Measurements from ENCODE around the gene HOXC10. TPM values are rescaled to one million over a fixed set of nuclear protein-coding genes. Genes with fewer than 3 reads are reported as not detected.
A peak's percentile ranks its signal among the peaks of the same experiment; 100 is the strongest.

HOXC10 gene
- total RNA-seq, 3 donors from 2014 or later (not counting 1 experiment from before 2014, with no cell fraction given), result not detected

DNA sequence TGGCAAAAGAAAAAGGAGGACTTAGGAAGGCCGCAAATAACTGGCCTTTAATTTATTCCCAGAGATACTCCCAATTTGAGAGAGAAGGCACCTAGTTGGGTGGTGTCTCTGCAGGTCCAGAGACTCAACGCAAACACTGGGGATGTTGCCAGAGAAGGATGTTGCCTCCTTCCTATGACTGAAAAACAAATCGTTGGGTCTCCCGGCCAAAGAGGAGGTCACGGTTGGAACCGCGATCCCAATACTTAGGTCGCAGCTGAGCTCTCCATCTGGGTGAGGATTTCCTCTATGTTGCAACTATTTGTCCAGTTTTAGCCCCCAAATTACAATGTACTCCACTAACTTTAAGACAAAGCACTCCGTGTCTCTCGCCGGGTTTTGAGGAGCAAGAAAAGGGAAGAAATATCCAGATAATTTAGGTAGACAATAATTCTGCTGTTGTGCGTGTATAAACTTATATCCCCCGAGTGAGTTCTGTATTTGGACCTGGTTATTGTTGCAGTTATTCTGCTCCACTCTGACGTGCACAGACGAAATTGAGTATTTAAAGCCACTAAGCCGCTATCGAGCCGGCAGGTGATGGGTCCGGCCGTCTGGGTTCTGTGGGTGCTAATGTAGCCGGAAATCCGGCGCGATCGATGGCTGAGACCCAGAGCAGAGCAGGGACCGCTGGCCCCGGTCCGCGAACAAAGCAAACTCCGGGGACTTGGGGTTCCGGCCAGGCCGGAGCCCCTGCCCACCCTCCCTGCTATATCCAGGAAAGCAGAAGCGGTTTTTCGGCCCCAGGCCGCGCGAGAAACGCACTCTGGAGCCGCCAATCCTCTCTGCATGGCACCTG lies 24.5 kb upstream of the HOXC10 start:
- Mint-ChIP-seq H3K27me3 (ENCODE audit: low read depth in 2 of 2) (peaks cover 73 to 95% of the 10 kb centered on the region in 2 donors), H3K4me1 (peaks cover 36 to 42% of the 10 kb centered on the region in 2 donors), H3K9me3 (no peaks in the 10 kb centered on the region), H3K27ac (no peak overlapping the region), H3K4me3 (peak overlapping the region; percentile 45), H3K36me3 (peaks cover 18% of the 10 kb centered on the region)
- WGBS (ENCODE audit: insufficient coverage), result 9% methylated on average over 39 of the region's 39 CpGs
- intact Hi-C loops (cut with micrococcal nuclease), result no loop called here
- no peak for DNase-seq
- no peaks in the 10 kb centered on the region for H3K36me3 ChIP-seq (ENCODE audit: control insufficient read depth, insufficient read depth, low read length)
- H3K4me1 ChIP-seq (ENCODE audit: control insufficient read depth, insufficient read depth, low read length), result peaks cover 38% of the 10 kb centered on the region
- peak in 1 of 3 donors; percentile 34 for ATAC-seq
- H3K27ac ChIP-seq (ENCODE audit: low read length), result no peak overlapping the region
- H3K9me3 ChIP-seq (ENCODE audit: control insufficient read depth, insufficient read depth, low read length), result peaks cover 2% of the 10 kb centered on the region
- TF ChIP-seq, protein P1, sequence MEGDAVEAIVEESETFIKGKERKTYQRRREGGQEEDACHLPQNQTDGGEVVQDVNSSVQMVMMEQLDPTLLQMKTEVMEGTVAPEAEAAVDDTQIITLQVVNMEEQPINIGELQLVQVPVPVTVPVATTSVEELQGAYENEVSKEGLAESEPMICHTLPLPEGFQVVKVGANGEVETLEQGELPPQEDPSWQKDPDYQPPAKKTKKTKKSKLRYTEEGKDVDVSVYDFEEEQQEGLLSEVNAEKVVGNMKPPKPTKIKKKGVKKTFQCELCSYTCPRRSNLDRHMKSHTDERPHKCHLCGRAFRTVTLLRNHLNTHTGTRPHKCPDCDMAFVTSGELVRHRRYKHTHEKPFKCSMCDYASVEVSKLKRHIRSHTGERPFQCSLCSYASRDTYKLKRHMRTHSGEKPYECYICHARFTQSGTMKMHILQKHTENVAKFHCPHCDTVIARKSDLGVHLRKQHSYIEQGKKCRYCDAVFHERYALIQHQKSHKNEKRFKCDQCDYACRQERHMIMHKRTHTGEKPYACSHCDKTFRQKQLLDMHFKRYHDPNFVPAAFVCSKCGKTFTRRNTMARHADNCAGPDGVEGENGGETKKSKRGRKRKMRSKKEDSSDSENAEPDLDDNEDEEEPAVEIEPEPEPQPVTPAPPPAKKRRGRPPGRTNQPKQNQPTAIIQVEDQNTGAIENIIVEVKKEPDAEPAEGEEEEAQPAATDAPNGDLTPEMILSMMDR (IDR thresholded peaks at IDR 0.05), result no peak
- H3K4me3 ChIP-seq (ENCODE audit: low read length), result no peak overlapping the region
- H3K27me3 ChIP-seq (ENCODE audit: control insufficient read depth, insufficient read depth, low read length), result peaks cover 95% of the 10 kb centered on the region

DNA sequence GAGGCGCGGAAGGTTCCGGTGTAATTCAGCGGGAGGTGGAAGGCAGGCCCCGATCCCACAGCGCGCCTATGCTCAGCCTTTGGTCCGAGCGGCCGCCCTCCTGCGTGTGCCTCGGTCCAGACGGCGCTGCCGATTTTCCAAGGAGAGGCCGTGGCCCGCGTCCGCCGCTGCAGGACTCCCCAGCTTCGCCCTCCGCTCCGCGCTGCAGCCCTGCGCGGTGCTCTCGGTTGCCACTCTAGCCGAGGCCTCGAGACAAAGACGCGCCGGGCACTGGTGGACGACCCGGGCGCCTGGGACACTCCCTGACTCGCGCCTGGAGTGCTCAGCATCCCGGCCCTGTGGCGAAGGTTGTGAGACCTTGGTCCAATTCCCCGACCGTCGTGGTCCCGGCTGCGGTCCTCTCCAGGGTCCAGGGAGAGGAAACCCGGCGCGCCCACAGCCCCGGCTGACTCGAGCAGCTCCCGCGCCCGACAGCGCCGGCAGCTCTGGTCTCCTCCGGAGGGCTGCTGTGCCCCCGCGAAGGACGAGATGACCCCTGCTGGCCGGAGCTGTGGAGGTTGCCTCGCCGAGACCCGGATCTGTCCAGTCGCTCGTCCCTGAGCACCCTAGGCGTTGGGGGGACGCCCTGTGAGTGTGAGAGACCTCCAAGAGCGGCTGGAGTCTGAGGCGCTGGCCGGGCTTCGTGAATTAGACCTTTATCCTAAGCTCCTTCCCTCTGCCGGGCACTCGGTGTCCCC lies 23.8 kb upstream of the HOXC10 start:
- Mint-ChIP-seq H3K36me3 (peaks cover 18% of the 10 kb centered on the region), H3K4me3 (no peak overlapping the region), H3K9me3 (no peaks in the 10 kb centered on the region), H3K27me3 (ENCODE audit: low read depth in 2 of 2) (peaks cover 69 to 95% of the 10 kb centered on the region in 2 donors), H3K4me1 (peaks cover 41 to 42% of the 10 kb centered on the region in 2 donors), H3K27ac (peak overlapping the region in 1 of 2 donors; percentile 18)
- intact Hi-C loops (cut with micrococcal nuclease), result no loop called here
- Histone ChIP-seq H3K4me1 (ENCODE audit: control insufficient read depth, insufficient read depth, low read length) (peaks cover 38% of the 10 kb centered on the region), H3K27me3 (ENCODE audit: control insufficient read depth, insufficient read depth, low read length) (peaks cover 94% of the 10 kb centered on the region), H3K27ac (ENCODE audit: low read length) (no peak overlapping the region), H3K36me3 (ENCODE audit: control insufficient read depth, insufficient read depth, low read length) (no peaks in the 10 kb centered on the region), H3K9me3 (ENCODE audit: control insufficient read depth, insufficient read depth, low read length) (no peaks in the 10 kb centered on the region), H3K4me3 (ENCODE audit: low read length) (no peak overlapping the region)
- TF ChIP-seq, protein P1 (IDR thresholded peaks at IDR 0.05), result no peak
- WGBS (ENCODE audit: insufficient coverage), result 5% methylated on average over 72 of the region's 72 CpGs
- ATAC-seq (no peak), DNase-seq (no peak)

DNA sequence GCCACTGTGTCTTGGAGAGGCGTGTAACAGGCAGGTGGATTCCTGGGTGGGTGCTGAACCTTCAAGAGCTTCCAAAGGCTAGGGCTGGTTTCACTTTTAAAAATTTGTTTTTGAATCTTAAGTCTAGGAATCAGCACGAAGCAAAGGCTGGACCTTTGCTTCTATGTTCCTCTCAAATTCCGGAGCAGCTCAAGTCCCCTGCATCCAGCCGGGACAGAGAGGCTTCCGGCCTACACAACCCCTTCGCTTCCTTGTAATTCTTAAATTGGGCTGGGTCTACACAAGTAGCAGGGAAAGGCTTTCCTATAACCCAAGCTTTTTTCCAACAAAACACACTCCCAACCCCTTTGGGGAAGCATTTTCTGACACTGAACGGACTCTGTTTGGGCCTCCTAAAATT lies 21.9 kb upstream of the HOXC10 start:
- Histone ChIP-seq H3K27me3 (ENCODE audit: control insufficient read depth, insufficient read depth, low read length) (peaks cover 96% of the 10 kb centered on the region), H3K36me3 (ENCODE audit: control insufficient read depth, insufficient read depth, low read length) (no peaks in the 10 kb centered on the region), H3K4me1 (ENCODE audit: control insufficient read depth, insufficient read depth, low read length) (peaks cover 33% of the 10 kb centered on the region), H3K9me3 (ENCODE audit: control insufficient read depth, insufficient read depth, low read length) (no peaks in the 10 kb centered on the region), H3K27ac (ENCODE audit: low read length) (no peak overlapping the region), H3K4me3 (ENCODE audit: low read length) (no peak overlapping the region)
- DNase-seq, result no peak
- no peaks in the 10 kb centered on the region for H3K9me3 Mint-ChIP-seq
- H3K27me3 Mint-ChIP-seq (ENCODE audit: low read depth in 2 of 2), result peaks cover 73 to 96% of the 10 kb centered on the region in 2 donors
- H3K4me3 Mint-ChIP-seq, result no peak overlapping the region
- peaks cover 18% of the 10 kb centered on the region for H3K36me3 Mint-ChIP-seq
- WGBS (ENCODE audit: insufficient coverage), result 20% methylated on average over 7 of the region's 7 CpGs
- TF ChIP-seq, protein P1 (IDR thresholded peaks at IDR 0.05), result no peak
- peaks cover 41 to 42% of the 10 kb centered on the region in 2 donors for H3K4me1 Mint-ChIP-seq
- intact Hi-C loops (cut with micrococcal nuclease), result no loop called here
- ATAC-seq, result no peak
- no peak overlapping the region for H3K27ac Mint-ChIP-seq

All from natural killer cell (primary cell).